Endothelial cell of umbilical vein (primary cell): ENCODE measurements around the gene PSMB7. TPM values are rescaled to one million over a fixed set of nuclear protein-coding genes. Genes with fewer than 3 reads are reported as not detected.

ENCODE experiments used
- BruUV-seq: library from RNA; stranded (reverse); fragments of 400-500 nt; replicated peaks from 2 replicates; lab custom pipeline; 2021; lab: Mats Ljungman, UMichigan
- CTCF ChIA-PET: fragments of 300-600, 350-600 bp; sonication (Branson Sonifier 250); formaldehyde crosslinking; loops from one replicate; lab custom pipeline; 2021; ENCODE audit warnings: antibody characterized with exemption, inconsistent platforms; lab: Charles Lee
- POLR2A ChIA-PET: fragments of 300-600, 350-600 bp; sonication (Branson Sonifier 250); formaldehyde crosslinking; loops from one replicate; lab custom pipeline; 2021; ENCODE audit warnings: antibody characterized with exemption, inconsistent platforms; lab: Charles Lee
- DNase-seq: peaks from one replicate; pipeline ENCODE4 v3.0.0-alpha.2; 2011; ENCODE audit warnings: low read depth, low spot score
- FAIRE-seq: peaks from 2 replicates; lab custom pipeline; 2011; peaks lifted over from hg19 to GRCh38; lab: Jason Lieb, UNC
- H2AFZ ChIP-seq: 2 replicates; pipeline ENCODE4 v1.6.0; 2012; ENCODE audit warnings: low read depth, low read length, control low read depth, inconsistent platforms
- H3K27ac ChIP-seq: 2 replicates; pipeline ENCODE4 v1.5.1; 2011; ENCODE audit warnings: low read depth, mild to moderate bottlenecking, control low read depth, low read length, moderate library complexity; ENCODE audit not compliant: insufficient read depth
- H3K27me3 ChIP-seq, 2 experiments: 2 replicates each; pipeline versions ENCODE4 v1.6.0 to v1.6.1; 2011; ENCODE audit warnings: low read length in 2 of 2, mixed read lengths in 1 of 2; ENCODE audit not compliant: control insufficient read depth in 2 of 2, insufficient read depth in 2 of 2
- H3K36me3 ChIP-seq, 2 experiments: 2 replicates in 1 of 2; 3 replicates in 1 of 2; pipeline ENCODE4 v1.5.1; 2011; ENCODE audit warnings: low read length in 2 of 2, mild to moderate bottlenecking in 1 of 2, moderate library complexity in 1 of 2; ENCODE audit not compliant: control insufficient read depth in 2 of 2, insufficient read depth in 2 of 2; ENCODE audit errors: extremely low read depth in 1 of 2
- H3K4me1 ChIP-seq: 3 replicates; pipeline ENCODE4 v1.5.1; 2011; ENCODE audit warnings: mild to moderate bottlenecking, low read length; ENCODE audit not compliant: control insufficient read depth, insufficient read depth; ENCODE audit errors: extremely low read depth
- H3K4me2 ChIP-seq: 2 replicates; pipeline ENCODE4 v1.6.1; 2011; ENCODE audit warnings: low read length, control low read depth, mixed read lengths; ENCODE audit not compliant: insufficient read depth
- H3K4me3 ChIP-seq, 3 experiments: fragments of 200-600 bp in 1 of 3; sonication (generic), shearing (Covaris generic) in 1 of 3; replicated peaks in 1 of 3; 2 replicates each; pipeline ENCODE4 v1.5.1; 2011 to 2016; ENCODE audit warnings: control low read depth in 3 of 3, low read length in 3 of 3, mild to moderate bottlenecking in 2 of 3, inconsistent platforms in 1 of 3, low read depth in 1 of 3, moderate library complexity in 1 of 3; ENCODE audit not compliant: insufficient read depth in 1 of 3
- H3K79me2 ChIP-seq: 2 replicates; pipeline ENCODE4 v1.6.0; 2012; ENCODE audit warnings: low read length, inconsistent platforms; ENCODE audit not compliant: control insufficient read depth, insufficient read depth
- H3K9ac ChIP-seq: replicated peaks from 2 replicates; pipeline ENCODE3; 2011; ENCODE audit warnings: low read length, control low read depth; ENCODE audit not compliant: insufficient read depth; ENCODE audit errors: extremely low read depth
- H3K9me1 ChIP-seq: replicated peaks from 3 replicates; pipeline ENCODE4 v1.6.0; 2011; ENCODE audit warnings: mild to moderate bottlenecking, low read length; ENCODE audit not compliant: control insufficient read depth, insufficient read depth; ENCODE audit errors: extremely low read depth
- H3K9me3 ChIP-seq: replicated peaks from 2 replicates; pipeline ENCODE4 v1.5.1; 2012; ENCODE audit warnings: low read length, inconsistent platforms; ENCODE audit not compliant: control insufficient read depth, insufficient read depth
- H4K20me1 ChIP-seq: replicated peaks from 2 replicates; pipeline ENCODE3; 2011; ENCODE audit warnings: mild to moderate bottlenecking, low read length; ENCODE audit not compliant: control insufficient read depth, insufficient read depth; ENCODE audit errors: extremely low read depth
- EZH2 ChIP-seq: IDR thresholded peaks from 2 replicates; pipeline ENCODE4 v1.6.1; 2012; ENCODE audit warnings: borderline replicate concordance, low read depth, mild to moderate bottlenecking, moderate library complexity, low read length, inconsistent platforms; ENCODE audit not compliant: severe bottlenecking
- FOS ChIP-seq: IDR thresholded peaks from 2 replicates; pipeline ENCODE4 v1.6.1; 2011; ENCODE audit warnings: mild to moderate bottlenecking, low read length, moderate library complexity, borderline replicate concordance; ENCODE audit not compliant: insufficient read depth
- GATA2 ChIP-seq: IDR thresholded peaks from 2 replicates; pipeline ENCODE4 v1.7.0; 2011; ENCODE audit warnings: low read depth, mild to moderate bottlenecking, moderate library complexity, mixed read lengths, low read length; ENCODE audit not compliant: insufficient read length, insufficient read depth
- JUN ChIP-seq: IDR thresholded peaks from 2 replicates; pipeline ENCODE4 v1.6.1; 2011; ENCODE audit warnings: borderline replicate concordance, low read depth; ENCODE audit not compliant: insufficient read length, insufficient read depth
- MYC ChIP-seq: IDR thresholded peaks from one replicate; pipeline ENCODE4 v1.6.1; 2011; ENCODE audit warnings: mild to moderate bottlenecking, low read depth, low read length
- POLR2A ChIP-seq: IDR thresholded peaks from 2 replicates; pipeline ENCODE4 v1.6.1; 2012; ENCODE audit warnings: low read depth, mild to moderate bottlenecking, control low read depth, low read length
- POLR2AphosphoS5 ChIP-seq: IDR thresholded peaks from 2 replicates; pipeline ENCODE4 v1.6.1; 2012; ENCODE audit warnings: low read depth, mild to moderate bottlenecking, control low read depth, low read length, moderate library complexity; ENCODE audit not compliant: insufficient read depth
- dilution Hi-C: fragments of 300-500 bp; cut with MboI; formaldehyde crosslinking; loops from one replicate; pipeline ENCODE4 v1.15.0; 2019; ENCODE audit warnings: low sequenced_read_pairs; ENCODE audit not compliant: extremely low pct_ligation_motif_present
- intact Hi-C: fragments of 100-400 bp; cut with micrococcal nuclease; formaldehyde crosslinking; loops from one replicate; pipeline ENCODE4 v1.10.0; 2022
- polyA plus RNA-seq, 4 experiments: library from polyadenylated mRNA; depleted of rRNA in 3 of 4; stranded (reverse) in 3 of 4; unstranded in 1 of 4; fragments of >200 nt; gene quantifications; 2 replicates each; pipeline versions ENCODE4 v1.2.1 to v1.2.3, GENCODE V29; 2011 to 2012; ENCODE audit warnings: missing spikeins in 1 of 4
- total RNA-seq: library from RNA; stranded (reverse); gene quantifications from 2 replicates; pipeline ENCODE4 v1.2.3, GENCODE V29; 2021
- TF ChIP-seq, protein P1 (sequence below): IDR thresholded peaks from 2 replicates; pipeline ENCODE4 v1.6.1; 2011; ENCODE audit not compliant: insufficient read depth, insufficient read length
- TF ChIP-seq, protein P2 (sequence below), 2 donors: IDR thresholded peaks; 1 replicate in 1 of 2; 2 replicates in 1 of 2; pipeline ENCODE4 v1.5.1; 2011; ENCODE audit warnings: low read length in 2 of 2, mild to moderate bottlenecking in 2 of 2, moderate library complexity in 2 of 2, control low read depth in 1 of 2, inconsistent platforms in 1 of 2, low read depth in 1 of 2; ENCODE audit not compliant: insufficient read depth in 1 of 2; ENCODE audit errors: extremely low read depth in 1 of 2

PSMB7 gene
- total and polyA plus RNA-seq, 2 donors (not counting 3 experiments of a cell fraction or from before 2014, with no cell fraction given) = 227 to 366 TPM

DNA sequence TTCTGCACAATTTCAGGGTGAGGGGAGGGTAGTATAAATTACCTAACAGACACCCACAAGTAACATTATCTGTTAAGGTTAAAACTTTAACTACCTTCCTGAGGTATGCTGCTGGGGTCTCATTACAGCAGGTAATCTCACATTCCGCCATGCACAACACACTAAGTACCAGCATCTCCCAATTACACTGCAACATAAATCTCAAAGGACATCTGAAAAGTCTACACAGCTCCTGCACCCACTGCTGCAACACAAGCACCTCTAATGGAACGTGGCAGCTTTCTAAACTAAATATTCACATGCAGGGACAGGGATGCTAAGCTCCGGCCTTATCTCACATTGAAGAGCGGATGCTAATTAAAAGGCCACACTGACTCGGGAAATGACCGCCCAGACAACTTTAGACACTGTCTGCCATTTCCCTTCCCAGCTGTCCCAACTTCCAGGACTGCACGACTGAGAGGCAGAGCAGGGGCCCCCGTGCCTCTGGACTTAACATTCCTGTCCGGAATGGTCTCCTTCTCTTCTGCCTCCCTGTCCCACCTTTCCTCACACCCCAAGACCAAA, 45.9 kb downstream of the PSMB7 start:
- Histone ChIP-seq H2AFZ (no peak overlapping the region), H4K20me1 (peaks cover 8% of the 10 kb centered on the region), H3K27ac (no peak overlapping the region), H3K9ac (no peak overlapping the region), H3K27me3 (no peaks in the 10 kb centered on the region), H3K4me2 (no peak overlapping the region), H3K9me3 (no peaks in the 10 kb centered on the region), H3K4me1 (no peaks in the 10 kb centered on the region), H3K4me3 (no peak overlapping the region), H3K79me2 (peaks cover 95% of the 10 kb centered on the region), H3K36me3 (no peaks in the 10 kb centered on the region), H3K9me1 (no peaks in the 10 kb centered on the region)
- CTCF ChIA-PET = no interaction called here
- intact Hi-C loops = no loop called here
- POLR2A ChIA-PET = no interaction called here
- TF ChIP-seq FOS (no peak), GATA2 (no peak), JUN (no peak), EZH2 (no peak), POLR2AphosphoS5 (no peak), POLR2A (no peak), MYC (no peak)
- TF ChIP-seq, protein P1, sequence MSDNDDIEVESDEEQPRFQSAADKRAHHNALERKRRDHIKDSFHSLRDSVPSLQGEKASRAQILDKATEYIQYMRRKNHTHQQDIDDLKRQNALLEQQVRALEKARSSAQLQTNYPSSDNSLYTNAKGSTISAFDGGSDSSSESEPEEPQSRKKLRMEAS = no peak
- TF ChIP-seq, protein P2, sequence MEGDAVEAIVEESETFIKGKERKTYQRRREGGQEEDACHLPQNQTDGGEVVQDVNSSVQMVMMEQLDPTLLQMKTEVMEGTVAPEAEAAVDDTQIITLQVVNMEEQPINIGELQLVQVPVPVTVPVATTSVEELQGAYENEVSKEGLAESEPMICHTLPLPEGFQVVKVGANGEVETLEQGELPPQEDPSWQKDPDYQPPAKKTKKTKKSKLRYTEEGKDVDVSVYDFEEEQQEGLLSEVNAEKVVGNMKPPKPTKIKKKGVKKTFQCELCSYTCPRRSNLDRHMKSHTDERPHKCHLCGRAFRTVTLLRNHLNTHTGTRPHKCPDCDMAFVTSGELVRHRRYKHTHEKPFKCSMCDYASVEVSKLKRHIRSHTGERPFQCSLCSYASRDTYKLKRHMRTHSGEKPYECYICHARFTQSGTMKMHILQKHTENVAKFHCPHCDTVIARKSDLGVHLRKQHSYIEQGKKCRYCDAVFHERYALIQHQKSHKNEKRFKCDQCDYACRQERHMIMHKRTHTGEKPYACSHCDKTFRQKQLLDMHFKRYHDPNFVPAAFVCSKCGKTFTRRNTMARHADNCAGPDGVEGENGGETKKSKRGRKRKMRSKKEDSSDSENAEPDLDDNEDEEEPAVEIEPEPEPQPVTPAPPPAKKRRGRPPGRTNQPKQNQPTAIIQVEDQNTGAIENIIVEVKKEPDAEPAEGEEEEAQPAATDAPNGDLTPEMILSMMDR (IDR thresholded peaks at IDR 0.05; ENCODE audit: extremely low read depth in 1 of 2, insufficient read depth in 1 of 2, low read depth in 1 of 2, low read length in 2 of 2) = no peak
- FAIRE-seq (no peak), DNase-seq (no peak)
- BruUV-seq = no TSS peak
- dilution Hi-C loops = no loop called here
